PFSK-1 (cell line): ENCODE results near the gene SLC24A1.

Source experiments
- POLR2AphosphoS5 ChIP-seq: IDR thresholded peaks from 2 replicates; pipeline ENCODE4 v1.6.1; 2012; ENCODE audit warnings: low read depth, mild to moderate bottlenecking, control low read depth, low read length, moderate library complexity
- SIN3A ChIP-seq: IDR thresholded peaks from 2 replicates; pipeline ENCODE4 v1.6.1; 2012; ENCODE audit warnings: mild to moderate bottlenecking, low read length, moderate library complexity, borderline replicate concordance; ENCODE audit not compliant: insufficient read depth
- TAF1 ChIP-seq: IDR thresholded peaks from 2 replicates; pipeline ENCODE4 v1.6.1; 2012; ENCODE audit warnings: low read length, control low read depth, borderline replicate concordance; ENCODE audit not compliant: insufficient read depth

GRCh38 chr15:65663521-65663920 is 41.8 kb downstream of the SLC24A1 start:
- TF ChIP-seq TAF1 (no peak), SIN3A (no peak), POLR2AphosphoS5 (no peak)
